Colonic mucosa (tissue), 4 donors: Measurements from ENCODE around the gene HSPB7. TPM values are rescaled to one million over a fixed set of nuclear protein-coding genes. Genes with fewer than 3 reads are reported as not detected.
A peak's percentile ranks its signal among the peaks of the same experiment; 100 is the strongest.

Experiments used
- DNase-seq: peaks from one replicate; pipeline ENCODE4 v3.0.0-alpha.2; 2020
- H3K27ac ChIP-seq: fragments of 200-600 bp; one replicate; pipeline ENCODE4 v1.8.0; 2021
- H3K27me3 ChIP-seq: fragments of 200-600 bp; one replicate; pipeline ENCODE4 v1.8.0; 2021
- H3K36me3 ChIP-seq: fragments of 200-600 bp; one replicate; pipeline ENCODE4 v1.8.0; 2021
- H3K4me1 ChIP-seq: fragments of 200-600 bp; one replicate; pipeline ENCODE4 v1.8.0; 2021; ENCODE audit warnings: mild to moderate bottlenecking
- H3K4me3 ChIP-seq: fragments of 200-600 bp; one replicate; pipeline ENCODE4 v1.8.0; 2021
- H3K9ac ChIP-seq, 2 donors: one replicate each; pipeline ENCODE4 v1.7.0; 2013; ENCODE audit warnings: control low read depth in 2 of 2, low read depth in 2 of 2, low read length in 2 of 2
- H3K9me3 ChIP-seq: fragments of 200-600 bp; one replicate; pipeline ENCODE4 v1.8.0; 2021
- CTCF ChIP-seq: fragments of 200-600 bp; IDR thresholded peaks from one replicate; pipeline ENCODE4 v1.8.0; 2022; ENCODE audit warnings: antibody characterized with exemption, mild to moderate bottlenecking
- intact Hi-C: fragments of 100-400 bp; cut with DNase I; formaldehyde crosslinking; loops from one replicate; pipeline ENCODE4 v1.14.1; 2022
- total RNA-seq, 2 donors: library from RNA; stranded (reverse); fragmentation: NEBNext Ultra II Directional in 1 of 2; extraction: Animal tissue kit (Norgen Biotek cat#: 25700) in 1 of 2; gene quantifications; one replicate each; pipeline ENCODE4 v1.2.1, GENCODE V29; 2021
- donor health status: healthy.
- donor health status: DM: no; HTN: no; CAD: no.
- donor health status: DM: no; HTN: no; CAD: no.

HSPB7 gene
- total RNA-seq, result 10 to 100 TPM in 1 of 2 donors, 1 to 10 TPM in 1; 1.1 to 12.7 TPM

- intact Hi-C loops, result no loop called here
- no peaks in the 10 kb centered on the region for H3K36me3 ChIP-seq
- no peaks in the 10 kb centered on the region for H3K9me3 ChIP-seq
- H3K4me1 ChIP-seq, result peaks cover 4% of the 10 kb centered on the region
- peak; percentile 50 for DNase-seq
- H3K9ac ChIP-seq, result peak within 1 kb of the TSS; percentile 34 to 35
- TF ChIP-seq CTCF, result no peak
- H3K27ac ChIP-seq, result peak within 1 kb of the TSS; percentile 46
- no peaks in the 10 kb centered on the region for H3K27me3 ChIP-seq
- H3K4me3 ChIP-seq, result no peak within 1 kb of the TSS
Measured at GRCh38 chr1:16017461-16018303, at the start of gene HSPB7. HSPB7 (minus strand) TSS chr1:16018043; CDS start chr1:16017963, 80 bp downstream.

GRCh38 chr1:16067127-16067768 lies 49.4 kb upstream of the HSPB7 start:
- intact Hi-C loops, result no loop called here
- H3K4me3 ChIP-seq, result no peak overlapping the region
- DNase-seq, result peak; percentile 67
- no peaks in the 10 kb centered on the region for H3K9me3 ChIP-seq
- no peaks in the 10 kb centered on the region for H3K27me3 ChIP-seq
- H3K27ac ChIP-seq, result no peak overlapping the region
- H3K36me3 ChIP-seq, result no peaks in the 10 kb centered on the region
- no peak for TF ChIP-seq CTCF
- H3K9ac ChIP-seq, result no peak overlapping the region
- no peaks in the 10 kb centered on the region for H3K4me1 ChIP-seq

- TF ChIP-seq CTCF, result no peak
- H3K27ac ChIP-seq, result no peak overlapping the region
- H3K36me3 ChIP-seq, result no peaks in the 10 kb centered on the region
- H3K9me3 ChIP-seq, result no peaks in the 10 kb centered on the region
- intact Hi-C loops, result no loop called here
- no peak for DNase-seq
- no peaks in the 10 kb centered on the region for H3K4me1 ChIP-seq
- no peak overlapping the region for H3K9ac ChIP-seq
- no peak overlapping the region for H3K4me3 ChIP-seq
- no peaks in the 10 kb centered on the region for H3K27me3 ChIP-seq
Measured at GRCh38 chr1:16066245-16066644, 48.4 kb upstream of the HSPB7 start.

- no peaks in the 10 kb centered on the region for H3K27me3 ChIP-seq
- no peak for DNase-seq
- no peaks in the 10 kb centered on the region for H3K9me3 ChIP-seq
- no peaks in the 10 kb centered on the region for H3K4me1 ChIP-seq
- TF ChIP-seq CTCF, result no peak
- intact Hi-C loops, result no loop called here
- H3K36me3 ChIP-seq, result no peaks in the 10 kb centered on the region
- no peak overlapping the region for H3K27ac ChIP-seq
- H3K9ac ChIP-seq, result no peak overlapping the region
- H3K4me3 ChIP-seq, result no peak overlapping the region
Measured at GRCh38 chr1:16065269-16065576, 47.4 kb upstream of the HSPB7 start.

- H3K4me1 ChIP-seq, result no peaks in the 10 kb centered on the region
- H3K36me3 ChIP-seq, result no peaks in the 10 kb centered on the region
- no peaks in the 10 kb centered on the region for H3K9me3 ChIP-seq
- intact Hi-C loops, result no loop called here
- no peak overlapping the region for H3K4me3 ChIP-seq
- H3K27ac ChIP-seq, result no peak overlapping the region
- no peaks in the 10 kb centered on the region for H3K27me3 ChIP-seq
- no peak for TF ChIP-seq CTCF
- H3K9ac ChIP-seq, result no peak overlapping the region
- DNase-seq, result no peak
Measured at GRCh38 chr1:16064536-16065268, 46.9 kb upstream of the HSPB7 start.
